Neural progenitor cell (in vitro differentiated cells): ENCODE measurements around the gene PRKCE.

Source experiments
- CTCF ChIP-seq: fragments of 200-600 bp; sonication (generic); IDR thresholded peaks from 2 replicates; pipeline ENCODE4 v1.5.1; 2017; ENCODE audit warnings: antibody characterized with exemption, mild to moderate bottlenecking
- EZH2 ChIP-seq: fragments of 200-600 bp; sonication (generic); IDR thresholded peaks from 2 replicates; pipeline ENCODE4 v1.6.1; 2017; ENCODE audit warnings: antibody characterized with exemption, mild to moderate bottlenecking, moderate library complexity
- EZH2phosphoT487 ChIP-seq: fragments of 200-600 bp; sonication (generic); IDR thresholded peaks from 2 replicates; pipeline ENCODE4 v1.6.1; 2017; ENCODE audit warnings: antibody characterized with exemption

DNA sequence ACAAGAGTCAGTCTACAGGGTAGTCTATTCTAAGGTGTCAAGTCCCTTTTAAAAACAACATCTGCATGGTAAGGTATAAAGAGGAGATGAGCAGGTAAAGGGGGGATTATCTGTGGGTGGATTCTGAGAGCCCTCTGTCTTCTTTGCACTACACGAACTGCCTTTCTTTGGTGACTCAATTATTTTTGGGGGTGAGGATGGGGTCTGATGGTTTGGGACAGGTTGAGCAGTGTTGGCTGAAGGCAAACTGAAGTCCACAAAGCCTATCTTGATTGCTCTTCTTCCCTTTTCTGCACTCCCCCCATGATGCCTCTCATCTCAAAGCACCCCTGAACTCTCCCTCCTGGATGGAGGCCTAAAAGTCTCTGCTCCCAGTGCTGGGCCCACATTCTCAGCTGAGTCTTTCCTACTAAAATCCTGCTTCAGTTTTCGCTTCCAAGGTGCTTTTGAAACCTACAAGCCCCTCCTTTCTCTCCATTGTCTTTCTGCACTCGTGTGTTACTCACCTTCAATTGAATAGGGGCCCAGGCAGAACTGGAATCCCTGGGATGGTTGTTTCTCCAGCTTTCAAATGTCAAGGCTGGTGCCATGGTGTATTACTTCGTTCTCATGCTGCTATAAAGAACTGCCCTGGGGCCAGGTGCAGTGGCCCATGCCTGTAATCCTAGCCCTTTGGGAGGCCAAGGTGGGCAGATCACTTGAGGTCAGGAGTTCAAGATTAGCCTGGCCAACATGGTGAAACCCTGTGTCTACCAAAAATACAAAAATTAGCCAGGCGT, 64.3 kb downstream of the PRKCE start:
- TF ChIP-seq EZH2, result no peak
- no peak for TF ChIP-seq CTCF
- TF ChIP-seq EZH2phosphoT487, result no peak
